Endothelial cell of umbilical vein (primary cell): ENCODE data around the gene SAMD1. TPM values are rescaled to one million over a fixed set of nuclear protein-coding genes. Genes with fewer than 3 reads are reported as not detected.

Experiments used
- BruUV-seq: library from RNA; stranded (reverse); fragments of 400-500 nt; replicated peaks from 2 replicates; lab custom pipeline; 2021; lab: Mats Ljungman, UMichigan
- CTCF ChIA-PET: fragments of 300-600, 350-600 bp; sonication (Branson Sonifier 250); formaldehyde crosslinking; loops from one replicate; lab custom pipeline; 2021; ENCODE audit warnings: antibody characterized with exemption, inconsistent platforms; lab: Charles Lee
- POLR2A ChIA-PET: fragments of 300-600, 350-600 bp; sonication (Branson Sonifier 250); formaldehyde crosslinking; loops from one replicate; lab custom pipeline; 2021; ENCODE audit warnings: antibody characterized with exemption, inconsistent platforms; lab: Charles Lee
- DNase-seq: peaks from one replicate; pipeline ENCODE4 v3.0.0-alpha.2; 2011; ENCODE audit warnings: low read depth, low spot score
- FAIRE-seq: peaks from 2 replicates; lab custom pipeline; 2011; peaks lifted over from hg19 to GRCh38; lab: Jason Lieb, UNC
- H2AFZ ChIP-seq: 2 replicates; pipeline ENCODE4 v1.6.0; 2012; ENCODE audit warnings: low read depth, low read length, control low read depth, inconsistent platforms
- H3K27ac ChIP-seq: 2 replicates; pipeline ENCODE4 v1.5.1; 2011; ENCODE audit warnings: low read depth, mild to moderate bottlenecking, control low read depth, low read length, moderate library complexity; ENCODE audit not compliant: insufficient read depth
- H3K27me3 ChIP-seq, 2 experiments: 2 replicates each; pipeline versions ENCODE4 v1.6.0 to v1.6.1; 2011; ENCODE audit warnings: low read length in 2 of 2, mixed read lengths in 1 of 2; ENCODE audit not compliant: control insufficient read depth in 2 of 2, insufficient read depth in 2 of 2
- H3K36me3 ChIP-seq, 2 experiments: 2 replicates in 1 of 2; 3 replicates in 1 of 2; pipeline ENCODE4 v1.5.1; 2011; ENCODE audit warnings: low read length in 2 of 2, mild to moderate bottlenecking in 1 of 2, moderate library complexity in 1 of 2; ENCODE audit not compliant: control insufficient read depth in 2 of 2, insufficient read depth in 2 of 2; ENCODE audit errors: extremely low read depth in 1 of 2
- H3K4me1 ChIP-seq: 3 replicates; pipeline ENCODE4 v1.5.1; 2011; ENCODE audit warnings: mild to moderate bottlenecking, low read length; ENCODE audit not compliant: control insufficient read depth, insufficient read depth; ENCODE audit errors: extremely low read depth
- H3K4me2 ChIP-seq: 2 replicates; pipeline ENCODE4 v1.6.1; 2011; ENCODE audit warnings: low read length, control low read depth, mixed read lengths; ENCODE audit not compliant: insufficient read depth
- H3K4me3 ChIP-seq, 3 experiments: fragments of 200-600 bp in 1 of 3; sonication (generic), shearing (Covaris generic) in 1 of 3; replicated peaks in 1 of 3; 2 replicates each; pipeline ENCODE4 v1.5.1; 2011 to 2016; ENCODE audit warnings: control low read depth in 3 of 3, low read length in 3 of 3, mild to moderate bottlenecking in 2 of 3, inconsistent platforms in 1 of 3, low read depth in 1 of 3, moderate library complexity in 1 of 3; ENCODE audit not compliant: insufficient read depth in 1 of 3
- H3K79me2 ChIP-seq: 2 replicates; pipeline ENCODE4 v1.6.0; 2012; ENCODE audit warnings: low read length, inconsistent platforms; ENCODE audit not compliant: control insufficient read depth, insufficient read depth
- H3K9ac ChIP-seq: replicated peaks from 2 replicates; pipeline ENCODE3; 2011; ENCODE audit warnings: low read length, control low read depth; ENCODE audit not compliant: insufficient read depth; ENCODE audit errors: extremely low read depth
- H3K9me1 ChIP-seq: replicated peaks from 3 replicates; pipeline ENCODE4 v1.6.0; 2011; ENCODE audit warnings: mild to moderate bottlenecking, low read length; ENCODE audit not compliant: control insufficient read depth, insufficient read depth; ENCODE audit errors: extremely low read depth
- H3K9me3 ChIP-seq: replicated peaks from 2 replicates; pipeline ENCODE4 v1.5.1; 2012; ENCODE audit warnings: low read length, inconsistent platforms; ENCODE audit not compliant: control insufficient read depth, insufficient read depth
- H4K20me1 ChIP-seq: replicated peaks from 2 replicates; pipeline ENCODE3; 2011; ENCODE audit warnings: mild to moderate bottlenecking, low read length; ENCODE audit not compliant: control insufficient read depth, insufficient read depth; ENCODE audit errors: extremely low read depth
- EZH2 ChIP-seq: IDR thresholded peaks from 2 replicates; pipeline ENCODE4 v1.6.1; 2012; ENCODE audit warnings: borderline replicate concordance, low read depth, mild to moderate bottlenecking, moderate library complexity, low read length, inconsistent platforms; ENCODE audit not compliant: severe bottlenecking
- FOS ChIP-seq: IDR thresholded peaks from 2 replicates; pipeline ENCODE4 v1.6.1; 2011; ENCODE audit warnings: mild to moderate bottlenecking, low read length, moderate library complexity, borderline replicate concordance; ENCODE audit not compliant: insufficient read depth
- GATA2 ChIP-seq: IDR thresholded peaks from 2 replicates; pipeline ENCODE4 v1.7.0; 2011; ENCODE audit warnings: low read depth, mild to moderate bottlenecking, moderate library complexity, mixed read lengths, low read length; ENCODE audit not compliant: insufficient read length, insufficient read depth
- JUN ChIP-seq: IDR thresholded peaks from 2 replicates; pipeline ENCODE4 v1.6.1; 2011; ENCODE audit warnings: borderline replicate concordance, low read depth; ENCODE audit not compliant: insufficient read length, insufficient read depth
- MYC ChIP-seq: IDR thresholded peaks from one replicate; pipeline ENCODE4 v1.6.1; 2011; ENCODE audit warnings: mild to moderate bottlenecking, low read depth, low read length
- POLR2A ChIP-seq: IDR thresholded peaks from 2 replicates; pipeline ENCODE4 v1.6.1; 2012; ENCODE audit warnings: low read depth, mild to moderate bottlenecking, control low read depth, low read length
- POLR2AphosphoS5 ChIP-seq: IDR thresholded peaks from 2 replicates; pipeline ENCODE4 v1.6.1; 2012; ENCODE audit warnings: low read depth, mild to moderate bottlenecking, control low read depth, low read length, moderate library complexity; ENCODE audit not compliant: insufficient read depth
- dilution Hi-C: fragments of 300-500 bp; cut with MboI; formaldehyde crosslinking; loops from one replicate; pipeline ENCODE4 v1.15.0; 2019; ENCODE audit warnings: low sequenced_read_pairs; ENCODE audit not compliant: extremely low pct_ligation_motif_present
- intact Hi-C: fragments of 100-400 bp; cut with micrococcal nuclease; formaldehyde crosslinking; loops from one replicate; pipeline ENCODE4 v1.10.0; 2022
- polyA plus RNA-seq, 4 experiments: library from polyadenylated mRNA; depleted of rRNA in 3 of 4; stranded (reverse) in 3 of 4; unstranded in 1 of 4; fragments of >200 nt; gene quantifications; 2 replicates each; pipeline versions ENCODE4 v1.2.1 to v1.2.3, GENCODE V29; 2011 to 2012; ENCODE audit warnings: missing spikeins in 1 of 4
- total RNA-seq: library from RNA; stranded (reverse); gene quantifications from 2 replicates; pipeline ENCODE4 v1.2.3, GENCODE V29; 2021
- TF ChIP-seq, protein P1 (sequence below): IDR thresholded peaks from 2 replicates; pipeline ENCODE4 v1.6.1; 2011; ENCODE audit not compliant: insufficient read depth, insufficient read length
- TF ChIP-seq, protein P2 (sequence below), 2 donors: IDR thresholded peaks; 1 replicate in 1 of 2; 2 replicates in 1 of 2; pipeline ENCODE4 v1.5.1; 2011; ENCODE audit warnings: low read length in 2 of 2, mild to moderate bottlenecking in 2 of 2, moderate library complexity in 2 of 2, control low read depth in 1 of 2, inconsistent platforms in 1 of 2, low read depth in 1 of 2; ENCODE audit not compliant: insufficient read depth in 1 of 2; ENCODE audit errors: extremely low read depth in 1 of 2

The SAMD1 gene
- total and polyA plus RNA-seq, 2 donors (not counting 3 experiments of a cell fraction or from before 2014, with no cell fraction given) = 14.1 to 35.9 TPM

DNA sequence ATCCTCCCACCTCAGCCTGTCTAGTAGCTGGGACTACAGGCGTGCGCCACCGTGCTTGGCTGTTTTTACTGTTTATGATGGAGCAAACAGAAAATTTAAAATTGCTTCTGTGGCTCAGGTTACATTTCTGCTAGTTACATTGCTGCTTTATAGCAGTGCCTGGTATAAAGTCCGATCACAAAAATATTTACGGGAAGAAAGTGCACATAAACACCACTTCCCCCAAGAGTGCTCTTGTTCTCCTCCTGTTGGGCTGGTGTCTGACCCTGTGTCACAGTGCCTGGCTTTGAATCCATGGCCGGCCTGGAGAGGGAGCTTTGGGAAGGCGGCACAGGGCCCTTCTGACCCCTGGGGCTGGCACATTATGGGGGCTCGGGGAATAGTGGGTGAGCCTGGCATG, 15.1 kb upstream of the SAMD1 start:
- H3K4me3 ChIP-seq = no peak overlapping the region
- no peaks in the 10 kb centered on the region for H3K27me3 ChIP-seq
- TF ChIP-seq MYC = no peak
- H3K27ac ChIP-seq = no peak overlapping the region
- H3K36me3 ChIP-seq = peaks cover 0 to 18% of the 10 kb centered on the region in 2 experiments
- H3K79me2 ChIP-seq = no peaks in the 10 kb centered on the region
- FAIRE-seq (no peak), DNase-seq (no peak)
- dilution Hi-C loops (no loop called here), intact Hi-C loops (no loop called here)
- no peaks in the 10 kb centered on the region for H3K9me1 ChIP-seq
- no peaks in the 10 kb centered on the region for H4K20me1 ChIP-seq
- no peaks in the 10 kb centered on the region for H3K9me3 ChIP-seq
- ChIA-PET POLR2A (no interaction called here), CTCF (no interaction called here)
- H3K9ac ChIP-seq = no peak overlapping the region
- no peak overlapping the region for H3K4me2 ChIP-seq
- H2AFZ ChIP-seq = no peak overlapping the region
- H3K4me1 ChIP-seq = peaks cover 4% of the 10 kb centered on the region
- no TSS peak for BruUV-seq

DNA sequence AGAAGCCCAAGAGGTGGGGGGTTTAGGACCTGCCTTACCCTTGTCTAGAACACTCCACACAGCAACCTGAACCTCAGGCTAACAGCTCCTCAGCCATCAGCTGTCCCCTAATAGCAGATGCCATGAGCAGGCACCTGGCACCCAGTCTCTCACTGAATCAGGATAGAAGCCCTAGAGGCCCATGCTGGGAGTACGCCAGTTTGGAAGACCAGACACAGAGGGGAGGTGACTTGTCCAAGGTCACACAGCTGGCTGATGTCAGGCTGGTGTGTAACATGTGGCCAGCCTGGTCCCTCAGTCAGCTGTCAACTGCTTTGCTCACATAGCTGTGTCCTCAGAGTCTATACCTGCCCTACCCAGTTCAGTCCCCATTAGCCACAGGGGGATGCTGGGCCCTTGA, 12.8 kb upstream of the SAMD1 start:
- no peak for TF ChIP-seq MYC
- no peak for TF ChIP-seq POLR2A
- no peak for TF ChIP-seq GATA2
- TF ChIP-seq EZH2 = no peak
- TF ChIP-seq POLR2AphosphoS5 = no peak
- TF ChIP-seq, protein P1, sequence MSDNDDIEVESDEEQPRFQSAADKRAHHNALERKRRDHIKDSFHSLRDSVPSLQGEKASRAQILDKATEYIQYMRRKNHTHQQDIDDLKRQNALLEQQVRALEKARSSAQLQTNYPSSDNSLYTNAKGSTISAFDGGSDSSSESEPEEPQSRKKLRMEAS = no peak
- no peak for TF ChIP-seq JUN
- TF ChIP-seq, protein P2, sequence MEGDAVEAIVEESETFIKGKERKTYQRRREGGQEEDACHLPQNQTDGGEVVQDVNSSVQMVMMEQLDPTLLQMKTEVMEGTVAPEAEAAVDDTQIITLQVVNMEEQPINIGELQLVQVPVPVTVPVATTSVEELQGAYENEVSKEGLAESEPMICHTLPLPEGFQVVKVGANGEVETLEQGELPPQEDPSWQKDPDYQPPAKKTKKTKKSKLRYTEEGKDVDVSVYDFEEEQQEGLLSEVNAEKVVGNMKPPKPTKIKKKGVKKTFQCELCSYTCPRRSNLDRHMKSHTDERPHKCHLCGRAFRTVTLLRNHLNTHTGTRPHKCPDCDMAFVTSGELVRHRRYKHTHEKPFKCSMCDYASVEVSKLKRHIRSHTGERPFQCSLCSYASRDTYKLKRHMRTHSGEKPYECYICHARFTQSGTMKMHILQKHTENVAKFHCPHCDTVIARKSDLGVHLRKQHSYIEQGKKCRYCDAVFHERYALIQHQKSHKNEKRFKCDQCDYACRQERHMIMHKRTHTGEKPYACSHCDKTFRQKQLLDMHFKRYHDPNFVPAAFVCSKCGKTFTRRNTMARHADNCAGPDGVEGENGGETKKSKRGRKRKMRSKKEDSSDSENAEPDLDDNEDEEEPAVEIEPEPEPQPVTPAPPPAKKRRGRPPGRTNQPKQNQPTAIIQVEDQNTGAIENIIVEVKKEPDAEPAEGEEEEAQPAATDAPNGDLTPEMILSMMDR (IDR thresholded peaks at IDR 0.05; ENCODE audit: extremely low read depth in 1 of 2, insufficient read depth in 1 of 2, low read depth in 1 of 2, low read length in 2 of 2) = no peak
- no peak for TF ChIP-seq FOS
- H3K36me3 ChIP-seq = peaks cover 0 to 20% of the 10 kb centered on the region in 2 experiments
- no peaks in the 10 kb centered on the region for H3K9me3 ChIP-seq
- CTCF ChIA-PET = interaction anchor here (1.1 to 1.7 kb wide), 2 partner anchors 13 to 22 kb away, joined by 3 to 5 read pairs; no protein-coding TSS in a partner anchor
- H3K9me1 ChIP-seq = no peaks in the 10 kb centered on the region
- H3K79me2 ChIP-seq = no peaks in the 10 kb centered on the region
- POLR2A ChIA-PET = no interaction called here
- DNase-seq (no peak), FAIRE-seq (no peak)
- dilution Hi-C loops = no loop called here
- H3K27me3 ChIP-seq = no peaks in the 10 kb centered on the region
- BruUV-seq = no TSS peak
- H4K20me1 ChIP-seq = no peaks in the 10 kb centered on the region
- no peak overlapping the region for H2AFZ ChIP-seq
- H3K9ac ChIP-seq = no peak overlapping the region
- H3K4me3 ChIP-seq = no peak overlapping the region
- no peak overlapping the region for H3K27ac ChIP-seq
- no peak overlapping the region for H3K4me2 ChIP-seq
- intact Hi-C loops = no loop called here
- H3K4me1 ChIP-seq = peaks cover 4% of the 10 kb centered on the region
